HEK293T (cell line): ENCODE data around the gene SLC6A16.
"Not testable (repeated sequence)": the region's sequence is repeated elsewhere in the genome, so short reads cannot be mapped to it uniquely, and the experiment has no call there.

ENCODE experiments used
- CTCF ChIA-PET: fragments of 350-600 bp; formaldehyde crosslinking; extraction: SDS; loops from one replicate; lab custom pipeline; 2021; ENCODE audit warnings: antibody characterized with exemption, inconsistent platforms; lab: Yijun Ruan, JAX
- POLR2A ChIA-PET: fragments of 350-600 bp; formaldehyde crosslinking; extraction: SDS; loops from one replicate; lab custom pipeline; 2020; ENCODE audit warnings: antibody characterized with exemption, inconsistent platforms; lab: Yijun Ruan, JAX
- DNase-seq: peaks from one replicate; pipeline ENCODE4 v3.0.0; 2012; ENCODE audit warnings: mixed read lengths; ENCODE audit errors: extremely low spot score
- ARNT ChIP-seq: fragments of 450-650 bp; IDR thresholded peaks from 2 replicates; pipeline ENCODE4 v1.6.1; 2017; ENCODE audit warnings: mild to moderate bottlenecking
- BHLHE40 ChIP-seq: fragments of 450-650 bp; IDR thresholded peaks from 2 replicates; pipeline ENCODE4 v1.6.1; 2016; ENCODE audit warnings: mild to moderate bottlenecking, moderate library complexity, borderline replicate concordance
- CTBP1 ChIP-seq: fragments of 450-650 bp; IDR thresholded peaks from 2 replicates; pipeline ENCODE4 v1.6.1; 2016; ENCODE audit warnings: borderline replicate concordance
- ELF4 ChIP-seq: fragments of 450-650 bp; IDR thresholded peaks from 2 replicates; pipeline ENCODE4 v1.6.1; 2017; ENCODE audit warnings: antibody characterized with exemption
- FOXA1 ChIP-seq: fragments of 450-650 bp; IDR thresholded peaks from 2 replicates; pipeline ENCODE4 v1.6.1; 2016; ENCODE audit warnings: mild to moderate bottlenecking
- FOXK2 ChIP-seq: fragments of 450-650 bp; IDR thresholded peaks from 2 replicates; pipeline ENCODE4 v1.6.1; 2016; ENCODE audit warnings: mild to moderate bottlenecking
- FOXM1 ChIP-seq: fragments of 450-650 bp; IDR thresholded peaks from 2 replicates; pipeline ENCODE4 v1.6.1; 2017; ENCODE audit warnings: mild to moderate bottlenecking, borderline replicate concordance
- HDGF ChIP-seq: fragments of 450-650 bp; IDR thresholded peaks from 2 replicates; pipeline ENCODE4 v1.6.1; 2017; ENCODE audit warnings: antibody characterized with exemption, borderline replicate concordance
- L3MBTL2 ChIP-seq: fragments of 450-650 bp; conservative IDR thresholded peaks from 2 replicates; pipeline ENCODE4 v1.6.1; 2016; ENCODE audit warnings: mild to moderate bottlenecking
- LEF1 ChIP-seq: fragments of 450-650 bp; IDR thresholded peaks from 2 replicates; pipeline ENCODE4 v1.6.1; 2017; ENCODE audit warnings: mild to moderate bottlenecking, borderline replicate concordance
- NFRKB ChIP-seq: fragments of 450-650 bp; IDR thresholded peaks from 2 replicates; pipeline ENCODE4 v1.6.1; 2016; ENCODE audit warnings: mild to moderate bottlenecking, moderate library complexity
- PKNOX1 ChIP-seq: fragments of 450-650 bp; IDR thresholded peaks from 2 replicates; pipeline ENCODE4 v1.6.1; 2016
- SP1 ChIP-seq: fragments of 450-650 bp; IDR thresholded peaks from 2 replicates; pipeline ENCODE4 v1.6.1; 2017
- SUZ12 ChIP-seq: fragments of 450-650 bp; IDR thresholded peaks from 2 replicates; pipeline ENCODE4 v1.6.1; 2016; ENCODE audit warnings: mild to moderate bottlenecking
- TARDBP ChIP-seq: fragments of 450-650 bp; IDR thresholded peaks from 2 replicates; pipeline ENCODE4 v1.6.1; 2016
- ZNF384 ChIP-seq: fragments of 450-650 bp; IDR thresholded peaks from 2 replicates; pipeline ENCODE4 v1.6.1; 2016

SLC6A16 gene

DNA sequence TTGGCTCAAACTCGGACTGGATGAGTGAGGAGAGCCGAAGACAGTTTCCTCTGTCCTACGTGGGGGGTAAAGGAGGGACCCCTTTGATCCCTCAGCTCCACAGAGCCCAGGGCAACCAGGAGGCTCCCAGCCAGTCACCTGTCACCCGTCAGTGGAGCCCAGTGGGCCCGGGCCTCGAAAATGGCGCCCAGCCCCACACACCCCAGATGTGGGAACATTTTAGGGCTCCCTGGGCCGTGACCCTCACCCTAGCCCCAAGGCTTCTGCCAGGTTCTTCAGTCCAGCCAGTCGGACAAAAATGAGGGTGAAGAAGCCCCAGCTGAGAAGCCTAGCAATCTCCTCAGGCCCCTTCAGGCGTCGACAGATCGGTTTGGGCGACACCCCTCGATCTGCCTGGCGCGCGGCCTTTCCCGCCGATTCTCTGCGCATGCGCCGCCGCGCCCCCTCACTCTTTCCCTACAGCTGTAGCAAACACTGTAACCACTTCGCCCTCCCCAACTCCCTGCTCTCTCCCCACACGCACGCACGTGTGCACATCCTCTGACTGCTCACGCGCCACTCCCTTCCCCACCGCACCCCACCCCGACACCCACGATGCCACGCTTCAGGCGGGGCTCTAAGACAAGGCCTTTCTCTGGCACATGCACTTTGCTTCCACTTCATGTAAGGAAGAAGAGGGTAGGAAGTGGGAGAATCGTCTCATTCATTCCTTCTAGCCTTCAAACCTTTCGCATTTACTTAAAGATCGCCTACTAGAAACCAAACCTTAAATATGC lies at the start of gene SLC6A16:
TSS of gene SLC6A16 (minus strand) at position 391 of the 776 bp plus-strand sequence. CDS start 13,844 bp downstream, outside the sequence.
- ChIA-PET POLR2A (no interaction called here), CTCF (no interaction called here)
- TF ChIP-seq FOXM1, result no peak
- no peak for TF ChIP-seq CTBP1
- TF ChIP-seq ZNF384, result no peak
- TF ChIP-seq FOXA1, result no peak
- TF ChIP-seq BHLHE40, result no peak
- TF ChIP-seq L3MBTL2, result 0 out of 2 replicates have a peak, but pooled peaks have one; percentile 15
- no peak for DNase-seq

DNA sequence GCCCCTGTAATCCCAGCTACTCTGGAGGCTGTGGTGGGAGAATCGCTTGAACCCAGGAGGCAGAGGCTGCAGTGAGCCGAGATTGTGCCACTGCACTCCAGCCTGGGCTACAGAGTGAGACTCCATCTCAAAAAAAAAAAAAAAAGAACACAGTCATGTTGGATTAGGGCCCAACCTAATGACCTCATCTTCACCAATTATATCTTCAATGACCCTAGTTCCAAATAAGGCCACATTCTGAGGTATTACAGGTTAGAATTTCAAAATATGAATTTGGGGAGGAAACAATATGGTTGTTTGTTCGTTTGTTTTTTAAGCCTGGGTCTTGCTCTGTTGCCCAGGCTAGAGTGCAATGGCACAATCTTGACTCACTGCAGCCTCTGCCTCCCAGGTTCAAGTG lies 48.2 kb upstream of the SLC6A16 start:
- DNase-seq, POLR2A ChIA-PET, CTCF ChIA-PET: not testable (repeated sequence)

GRCh38 chr19:49371184-49371583 lies 46.2 kb upstream of the SLC6A16 start:
- no peak for TF ChIP-seq SP1
- no peak for TF ChIP-seq HDGF
- no peak for TF ChIP-seq NFRKB
- no peak for TF ChIP-seq L3MBTL2
- TF ChIP-seq ZNF384, result no peak
- TF ChIP-seq LEF1, result no peak
- TF ChIP-seq FOXA1, result no peak
- TF ChIP-seq ELF4, result no peak
- TF ChIP-seq CTBP1, result no peak
- TF ChIP-seq FOXM1, result no peak
- no peak for TF ChIP-seq TARDBP
- no peak for TF ChIP-seq SUZ12
- TF ChIP-seq PKNOX1, result no peak
- no peak for TF ChIP-seq BHLHE40
- no peak for DNase-seq
- POLR2A ChIA-PET, result no interaction called here
- CTCF ChIA-PET, result no interaction called here

GRCh38 chr19:49368711-49369358 lies 43.8 kb upstream of the SLC6A16 start:
- CTCF ChIA-PET, result no interaction called here
- POLR2A ChIA-PET, result no interaction called here
- TF ChIP-seq SP1 (no peak), FOXA1 (no peak), ARNT (no peak), PKNOX1 (no peak), ELF4 (no peak), HDGF (no peak), NFRKB (no peak), SUZ12 (no peak), BHLHE40 (no peak)
- no peak for DNase-seq

- POLR2A ChIA-PET, result no interaction called here
- TF ChIP-seq BHLHE40 (no peak), FOXA1 (no peak)
- no peak for DNase-seq
- CTCF ChIA-PET, result no interaction called here
Observed at GRCh38 chr19:49366110-49366509, 41.1 kb upstream of the SLC6A16 start.

GRCh38 chr19:49364083-49364737 lies 39.2 kb upstream of the SLC6A16 start:
- DNase-seq, result no peak
- TF ChIP-seq FOXM1, result no peak
- TF ChIP-seq TARDBP, result no peak
- no peak for TF ChIP-seq NFRKB
- TF ChIP-seq FOXK2, result no peak
- TF ChIP-seq ARNT, result no peak
- no peak for TF ChIP-seq FOXA1
- TF ChIP-seq BHLHE40, result no peak
- no peak for TF ChIP-seq CTBP1
- TF ChIP-seq ZNF384, result no peak
- no peak for TF ChIP-seq HDGF
- no peak for TF ChIP-seq ELF4
- TF ChIP-seq SP1, result no peak
- POLR2A ChIA-PET, result interaction anchor here (1.5 kb wide), 1 partner anchor 12 kb away, joined by 4 read pairs; no protein-coding TSS in a partner anchor
- CTCF ChIA-PET, result no interaction called here
